Activated CD4-positive, alpha-beta T cell treated with anti-CD3 and anti-CD28 coated beads for 1 hour (primary cell): ENCODE measurements around the gene GSS.

ENCODE experiments used
- DNase-seq: peaks from one replicate; pipeline ENCODE4 v3.0.0-alpha.2; 2020

GSS gene

GRCh38 chr20:34955231-34956040 lies at the start of gene GSS, which contains the start of gene MYH7B:
Gene GSS (minus strand): TSS chr20:34955806. CDS start chr20:34951852, 3,954 bp downstream.
Gene MYH7B (plus strand): TSS chr20:34955868. CDS start chr20:34978006, 22,138 bp downstream.
- peak; percentile 92 for DNase-seq

GRCh38 chr20:35004749-35005462 lies 49.3 kb upstream of the GSS start:
- no peak for DNase-seq

GRCh38 chr20:35004051-35004725 lies 48.6 kb upstream of the GSS start:
- no peak for DNase-seq

- no peak for DNase-seq
Observed at GRCh38 chr20:35003211-35004031, 47.8 kb upstream of the GSS start.

- DNase-seq: no peak
Observed at GRCh38 chr20:35002426-35003210, 47.0 kb upstream of the GSS start.

- no peak for DNase-seq
Observed at GRCh38 chr20:35001596-35002362, 46.2 kb upstream of the GSS start.

- DNase-seq: no peak
Observed at GRCh38 chr20:35000922-35001595, 45.5 kb upstream of the GSS start.

- DNase-seq: no peak
Observed at GRCh38 chr20:35000311-35000921, 44.8 kb upstream of the GSS start.

- no peak for DNase-seq
Observed at GRCh38 chr20:34999782-35000181, 44.2 kb upstream of the GSS start.

GRCh38 chr20:34999021-34999451 lies 43.4 kb upstream of the GSS start:
- no peak for DNase-seq

- DNase-seq: no peak
Observed at GRCh38 chr20:34998331-34998950, 42.8 kb upstream of the GSS start.

GRCh38 chr20:34997774-34998173 lies 42.2 kb upstream of the GSS start:
- DNase-seq: no peak

GRCh38 chr20:34997131-34997561 lies 41.5 kb upstream of the GSS start:
- no peak for DNase-seq

GRCh38 chr20:34996243-34997028 lies 40.8 kb upstream of the GSS start:
- DNase-seq: no peak

GRCh38 chr20:34995696-34996095 lies 40.1 kb upstream of the GSS start:
- DNase-seq: no peak

- DNase-seq: no peak
Observed at GRCh38 chr20:34995192-34995591, 39.6 kb upstream of the GSS start.

- no peak for DNase-seq
Observed at GRCh38 chr20:34994509-34995131, 39.0 kb upstream of the GSS start.

- no peak for DNase-seq
Observed at GRCh38 chr20:34993941-34994508, 38.4 kb upstream of the GSS start.
